ENCODE results near the gene COG8.

- TF ChIP-seq GABPB1 (CRISPR knock-in tag; IDR thresholded peaks at IDR 0.05) (no peak), MAX (CRISPR knock-in tag; IDR thresholded peaks at IDR 0.05) (no peak), FOS (IDR thresholded peaks at IDR 0.05; ENCODE audit: extremely low read depth, insufficient read length) (no peak)
Measured at GRCh38 chr16:69321080-69321479, 18.3 kb downstream of the COG8 start.

Measured in K562 (cell line).